H9 (cell line): ENCODE data around the gene PPP1R27. TPM values are rescaled to one million over a fixed set of nuclear protein-coding genes. Genes with fewer than 3 reads are reported as not detected.

Source experiments
- DNase-seq: peaks from one replicate; pipeline ENCODE4 v3.0.0-alpha.2; 2017
- H2AFZ ChIP-seq: one replicate; pipeline ENCODE4 v1.6.1; 2013; ENCODE audit warnings: mild to moderate bottlenecking, low read length, control low read depth, moderate library complexity
- H2AK5ac ChIP-seq: 2 replicates; pipeline ENCODE4 v1.6.1; 2013; ENCODE audit warnings: low read length, control low read depth, mixed read lengths; ENCODE audit not compliant: insufficient read length
- H2BK120ac ChIP-seq: one replicate; pipeline ENCODE4 v1.6.1; 2013; ENCODE audit warnings: low read depth, mild to moderate bottlenecking, low read length, control low read depth, inconsistent platforms; ENCODE audit not compliant: poor library complexity, severe bottlenecking
- H2BK12ac ChIP-seq: 2 replicates; pipeline ENCODE4 v1.6.1; 2013; ENCODE audit warnings: low read length, control low read depth, mixed read lengths, low read depth; ENCODE audit not compliant: insufficient read length
- H2BK15ac ChIP-seq: 2 replicates; pipeline ENCODE4 v1.6.1; 2013; ENCODE audit warnings: low read depth, low read length, control low read depth
- H2BK20ac ChIP-seq: one replicate; pipeline ENCODE4 v1.6.1; 2013; ENCODE audit warnings: low read depth, mild to moderate bottlenecking, low read length, control low read depth, inconsistent platforms; ENCODE audit not compliant: poor library complexity, severe bottlenecking
- H2BK5ac ChIP-seq: 2 replicates; pipeline ENCODE4 v1.6.1; 2013; ENCODE audit warnings: low read length, control low read depth, mixed read lengths; ENCODE audit not compliant: insufficient read length
- H3K14ac ChIP-seq: 2 replicates; pipeline ENCODE4 v1.6.1; 2013; ENCODE audit warnings: low read length, control low read depth; ENCODE audit not compliant: insufficient read depth
- H3K18ac ChIP-seq: 2 replicates; pipeline ENCODE4 v1.6.1; 2013; ENCODE audit warnings: low read depth, mild to moderate bottlenecking, mixed read lengths, low read length, control low read depth; ENCODE audit not compliant: insufficient read length
- H3K23ac ChIP-seq: 2 replicates; pipeline ENCODE4 v1.6.1; 2013; ENCODE audit warnings: low read length, control low read depth, mixed read lengths, low read depth; ENCODE audit not compliant: insufficient read length
- H3K23me2 ChIP-seq: 2 replicates; pipeline ENCODE4 v1.6.1; 2013; ENCODE audit warnings: low read depth, mild to moderate bottlenecking, mixed read lengths, low read length, control low read depth; ENCODE audit not compliant: insufficient read length, poor library complexity, severe bottlenecking
- H3K27ac ChIP-seq: 2 replicates; pipeline ENCODE4 v1.5.1; 2013; ENCODE audit warnings: low read length, control low read depth, mixed read lengths, low read depth; ENCODE audit not compliant: insufficient read length
- H3K27me3 ChIP-seq: 2 replicates; pipeline ENCODE4 v1.6.1; 2013; ENCODE audit warnings: low read length, control low read depth, inconsistent platforms; ENCODE audit not compliant: insufficient read depth
- H3K4ac ChIP-seq: 2 replicates; pipeline ENCODE4 v1.6.1; 2013; ENCODE audit warnings: low read depth, mild to moderate bottlenecking, control low read depth, inconsistent platforms, low read length, moderate library complexity
- H3K4me1 ChIP-seq: 2 replicates; pipeline ENCODE4 v1.6.1; 2013; ENCODE audit warnings: low read length, control low read depth, inconsistent platforms; ENCODE audit not compliant: insufficient read depth
- H3K4me2 ChIP-seq: 2 replicates; pipeline ENCODE4 v1.6.1; 2013; ENCODE audit warnings: low read length, control low read depth, mixed read lengths; ENCODE audit not compliant: insufficient read length, insufficient read depth
- H3K56ac ChIP-seq: 2 replicates; pipeline ENCODE4 v1.6.1; 2013; ENCODE audit warnings: low read depth, mild to moderate bottlenecking, mixed read lengths, low read length, control low read depth; ENCODE audit not compliant: insufficient read length
- H3K79me1 ChIP-seq: 2 replicates; pipeline ENCODE4 v1.6.1; 2013; ENCODE audit warnings: low read depth, mild to moderate bottlenecking, moderate library complexity, low read length, control low read depth, inconsistent platforms; ENCODE audit not compliant: insufficient read depth, poor library complexity, severe bottlenecking
- H3K79me2 ChIP-seq: 2 replicates; pipeline ENCODE4 v1.6.1; 2013; ENCODE audit warnings: low read length, control low read depth, inconsistent platforms; ENCODE audit not compliant: insufficient read depth
- H3K9ac ChIP-seq: 2 replicates; pipeline ENCODE4 v1.6.1; 2013; ENCODE audit warnings: low read length, control low read depth, mixed read lengths; ENCODE audit not compliant: insufficient read length; ENCODE audit errors: extremely low read depth
- H3K9me3 ChIP-seq: one replicate; pipeline ENCODE4 v1.6.1; 2013; ENCODE audit warnings: low read depth, low read length, inconsistent platforms; ENCODE audit not compliant: control insufficient read depth
- H3T11ph ChIP-seq: one replicate; pipeline ENCODE4 v1.6.1; 2013; ENCODE audit warnings: mild to moderate bottlenecking, low read length, control low read depth, inconsistent platforms
- H4K20me1 ChIP-seq: one replicate; pipeline ENCODE4 v1.6.1; 2013; ENCODE audit not compliant: control insufficient read depth, insufficient read length, insufficient read depth
- H4K5ac ChIP-seq: 2 replicates; pipeline ENCODE4 v1.6.1; 2013; ENCODE audit warnings: low read depth, mild to moderate bottlenecking, mixed read lengths, low read length, control low read depth; ENCODE audit not compliant: insufficient read length
- H4K8ac ChIP-seq: replicated peaks from 2 replicates; pipeline ENCODE4 v1.6.1; 2013; ENCODE audit warnings: low read length, control low read depth, mixed read lengths, low read depth; ENCODE audit not compliant: insufficient read length
- H4K91ac ChIP-seq: 2 replicates; pipeline ENCODE4 v1.6.1; 2013; ENCODE audit warnings: low read depth, mild to moderate bottlenecking, moderate library complexity, mixed read lengths, low read length, control low read depth; ENCODE audit not compliant: insufficient read length
- H3K27ac Mint-ChIP-seq, 3 experiments: 2 replicates in 2 of 3; 3 replicates in 1 of 3; pipeline ENCODE4 v1.8.0; 2020 to 2021; ENCODE audit warnings: mixed read lengths in 3 of 3, mild to moderate bottlenecking in 1 of 3, moderate library complexity in 1 of 3
- H3K27me3 Mint-ChIP-seq: 2 replicates; pipeline ENCODE4 v1.8.0; 2021; ENCODE audit warnings: low read depth, mild to moderate bottlenecking, moderate library complexity, mixed read lengths
- H3K36me3 Mint-ChIP-seq, 3 experiments: 2 replicates in 2 of 3; 3 replicates in 1 of 3; pipeline ENCODE4 v1.8.0; 2020 to 2021; ENCODE audit warnings: low read depth in 3 of 3, mixed read lengths in 3 of 3; ENCODE audit not compliant: insufficient read depth in 1 of 3
- H3K4me1 Mint-ChIP-seq, 2 experiments: 2 replicates each; pipeline ENCODE4 v1.8.0; 2020; ENCODE audit warnings: mixed read lengths in 2 of 2
- H3K4me3 Mint-ChIP-seq, 2 experiments: 2 replicates in 1 of 2; 3 replicates in 1 of 2; pipeline ENCODE4 v1.8.0; 2020 to 2021; ENCODE audit warnings: mild to moderate bottlenecking in 2 of 2, mixed read lengths in 2 of 2, moderate library complexity in 1 of 2
- H3K9me3 Mint-ChIP-seq, 2 experiments: 2 replicates in 1 of 2; 3 replicates in 1 of 2; pipeline ENCODE4 v1.8.0; 2020; ENCODE audit warnings: mild to moderate bottlenecking in 2 of 2, mixed read lengths in 2 of 2, moderate library complexity in 1 of 2
- CTCF ChIP-seq: fragments of 200-600 bp; sonication (generic); conservative IDR thresholded peaks from 3 replicates; pipeline ENCODE4 v1.8.0; 2021; ENCODE audit warnings: antibody characterized with exemption, mild to moderate bottlenecking
- WGBS: extraction: QIAGEN DNeasy Blood & Tissue Kit; methylation state at CpG from one replicate; pipeline ENCODE4 v1.1.7; 2013; ENCODE audit warnings: missing lambda C conversion rate, low lambda C conversion rate, mixed read lengths; ENCODE audit not compliant: insufficient read length; ENCODE audit errors: extremely low coverage; 5-methylcytosine and 5-hydroxymethylcytosine counted together
- total RNA-seq: library from RNA; stranded (reverse); gene quantifications from 2 replicates; pipeline ENCODE4 v1.2.1, GENCODE V29; 2021

The PPP1R27 gene
- total RNA-seq, 1 experiment from 2014 or later, result 0.22 TPM

GRCh38 chr17:81884520-81884919 lies 49.7 kb upstream of the PPP1R27 start:
- Histone ChIP-seq H3K23me2 (no peaks in the 10 kb centered on the region), H4K91ac (no peak overlapping the region), H2BK15ac (no peak overlapping the region), H3K18ac (no peak overlapping the region), H2BK5ac (no peak overlapping the region), H3K23ac (no peak overlapping the region), H4K20me1 (no peaks in the 10 kb centered on the region), H3K4me1 (no peaks in the 10 kb centered on the region), H3K27me3 (no peaks in the 10 kb centered on the region), H2AFZ (no peak overlapping the region), H2AK5ac (no peak overlapping the region), H3K4ac (no peak overlapping the region), H3T11ph (no peak overlapping the region), H4K8ac (no peak overlapping the region), H3K4me2 (no peak overlapping the region), H2BK12ac (no peak overlapping the region), H3K79me2 (peaks cover 4% of the 10 kb centered on the region; the same call in 1 of the 2 replicates), H3K9me3 (no peaks in the 10 kb centered on the region), H3K27ac (no peak overlapping the region), H4K5ac (no peak overlapping the region), H2BK20ac (no peak overlapping the region), H3K56ac (no peak overlapping the region), H2BK120ac (no peak overlapping the region), H3K14ac (no peak overlapping the region), H3K79me1 (peaks cover 10% of the 10 kb centered on the region), H3K9ac (no peak overlapping the region)
- H3K27ac Mint-ChIP-seq, result 0 out of 7 replicates have a peak overlapping the region, but pooled peaks of 1 of the 3 experiments have one; percentile 44
- no peaks in the 10 kb centered on the region for H3K9me3 Mint-ChIP-seq
- H3K36me3 Mint-ChIP-seq, result peaks cover 53 to 88% (median 74%) of the 10 kb centered on the region in 3 experiments
- TF ChIP-seq CTCF, result no peak
- H3K27me3 Mint-ChIP-seq, result 0 out of 2 replicates have a peak, but pooled peaks cover 1% of the 10 kb centered on the region
- no peak overlapping the region for H3K4me3 Mint-ChIP-seq
- H3K4me1 Mint-ChIP-seq, result peaks cover 3 to 4% of the 10 kb centered on the region in 2 experiments; a peak in 2 of 4 replicates
- DNase-seq, result no peak
- WGBS, result no CpG with 5 or more reads among the region's 11 CpGs
